ENCODE data around the gene PNRC2.

Gene PNRC2

GRCh38 chr1:23964235-23964668, 4.6 kb downstream of the PNRC2 start:
- Histone ChIP-seq H2AFZ (ENCODE audit: low read length) (no peak overlapping the region), H3K4me1 (ENCODE audit: low read length) (peaks cover 57% of the 10 kb centered on the region), H3K27me3 (replicated peaks; ENCODE audit: insufficient read depth, low read length) (no peaks in the 10 kb centered on the region), H3K36me3 (replicated peaks; ENCODE audit: insufficient read depth, low read length) (peaks cover 7% of the 10 kb centered on the region; the same call in 1 of the 2 replicates), H3K27ac (ENCODE audit: low read length) (peak overlapping the region; percentile 64; the same call in 1 of the 2 replicates), H3K9ac (ENCODE audit: low read length) (peak overlapping the region; percentile 28; the same call in 1 of the 2 replicates), H3K79me2 (ENCODE audit: low read length) (peaks cover 81% of the 10 kb centered on the region), H3K4me3 (ENCODE audit: low read length) (peak overlapping the region; percentile 15), H3K9me2 (replicated peaks; ENCODE audit: insufficient read depth, low read length) (no peaks in the 10 kb centered on the region), H4K20me1 (ENCODE audit: insufficient read depth, low read length) (peaks cover 18% of the 10 kb centered on the region), H3K4me2 (ENCODE audit: low read depth, low read length) (peak overlapping the region; percentile 39), H3F3A (ENCODE audit: insufficient read depth, low read length) (peaks cover 56% of the 10 kb centered on the region), H3K9me3 (replicated peaks; ENCODE audit: insufficient read depth, low read length) (no peaks in the 10 kb centered on the region)
- DNase-seq = peak; percentile 11
- TF ChIP-seq EZH2 (optimal IDR thresholded peaks at IDR 0.05; ENCODE audit: low read depth, low read length) = no peak
- no peak for TF ChIP-seq CTCF (IDR thresholded peaks at IDR 0.05; ENCODE audit: low read length)
- TF ChIP-seq EZH2phosphoT487 (IDR thresholded peaks at IDR 0.05; ENCODE audit: low read length) = no peak

GRCh38 chr1:23964790-23965740, 5.4 kb downstream of the PNRC2 start:
- Histone ChIP-seq H3K4me2 (ENCODE audit: low read depth, low read length) (peak overlapping the region; percentile 39), H3K27me3 (replicated peaks; ENCODE audit: insufficient read depth, low read length) (no peaks in the 10 kb centered on the region), H2AFZ (ENCODE audit: low read length) (no peak overlapping the region), H3K79me2 (ENCODE audit: low read length) (peaks cover 84% of the 10 kb centered on the region), H4K20me1 (ENCODE audit: insufficient read depth, low read length) (peaks cover 18% of the 10 kb centered on the region), H3K9me2 (replicated peaks; ENCODE audit: insufficient read depth, low read length) (no peaks in the 10 kb centered on the region), H3K27ac (ENCODE audit: low read length) (peak overlapping the region; percentile 64; the same call in 1 of the 2 replicates), H3K4me1 (ENCODE audit: low read length) (peaks cover 57% of the 10 kb centered on the region), H3K9me3 (replicated peaks; ENCODE audit: insufficient read depth, low read length) (no peaks in the 10 kb centered on the region), H3K9ac (ENCODE audit: low read length) (peak overlapping the region; percentile 2; the same call in 1 of the 2 replicates), H3K36me3 (replicated peaks; ENCODE audit: insufficient read depth, low read length) (peaks cover 7% of the 10 kb centered on the region; the same call in 1 of the 2 replicates), H3F3A (ENCODE audit: insufficient read depth, low read length) (peaks cover 54% of the 10 kb centered on the region), H3K4me3 (ENCODE audit: low read length) (no peak overlapping the region)
- TF ChIP-seq EZH2phosphoT487 (IDR thresholded peaks at IDR 0.05; ENCODE audit: low read length) (no peak), EZH2 (optimal IDR thresholded peaks at IDR 0.05; ENCODE audit: low read depth, low read length) (no peak), CTCF (IDR thresholded peaks at IDR 0.05; ENCODE audit: low read length) (no peak)
- no peak for DNase-seq

GRCh38 chr1:23966973-23967493, 7.4 kb downstream of the PNRC2 start:
- Histone ChIP-seq H3F3A (ENCODE audit: insufficient read depth, low read length) (peaks cover 48% of the 10 kb centered on the region), H3K36me3 (replicated peaks; ENCODE audit: insufficient read depth, low read length) (peaks cover 10% of the 10 kb centered on the region; the same call in 1 of the 2 replicates), H3K4me1 (ENCODE audit: low read length) (peaks cover 53% of the 10 kb centered on the region), H3K9me3 (replicated peaks; ENCODE audit: insufficient read depth, low read length) (no peaks in the 10 kb centered on the region), H3K4me2 (ENCODE audit: low read depth, low read length) (no peak overlapping the region), H3K27me3 (replicated peaks; ENCODE audit: insufficient read depth, low read length) (no peaks in the 10 kb centered on the region), H3K9me2 (replicated peaks; ENCODE audit: insufficient read depth, low read length) (no peaks in the 10 kb centered on the region), H3K4me3 (ENCODE audit: low read length) (no peak overlapping the region), H3K27ac (ENCODE audit: low read length) (no peak overlapping the region; the same call in 1 of the 2 replicates), H3K79me2 (ENCODE audit: low read length) (peaks cover 83% of the 10 kb centered on the region), H2AFZ (ENCODE audit: low read length) (no peak overlapping the region), H4K20me1 (ENCODE audit: insufficient read depth, low read length) (peaks cover 18% of the 10 kb centered on the region), H3K9ac (ENCODE audit: low read length) (no peak overlapping the region)
- DNase-seq = no peak
- no peak for TF ChIP-seq CTCF (IDR thresholded peaks at IDR 0.05; ENCODE audit: low read length)
- no peak for TF ChIP-seq EZH2phosphoT487 (IDR thresholded peaks at IDR 0.05; ENCODE audit: low read length)
- TF ChIP-seq EZH2 (optimal IDR thresholded peaks at IDR 0.05; ENCODE audit: low read depth, low read length) = no peak

All from MM.1S (cell line).